D341Med (cell line): Measurements from ENCODE around the gene SHC3.

Experiments
- DNase-seq: peaks from one replicate; pipeline ENCODE4 v3.0.0; 2012; ENCODE audit warnings: low spot score

Gene SHC3

GRCh38 chr9:89052470-89053097 lies 126.0 kb downstream of the SHC3 start:
- no peak for DNase-seq

GRCh38 chr9:89051421-89052025 lies 127.1 kb downstream of the SHC3 start:
- DNase-seq: no peak

GRCh38 chr9:89049646-89050045 lies 129.0 kb downstream of the SHC3 start:
- DNase-seq: no peak

- no peak for DNase-seq
Observed at GRCh38 chr9:89048616-89049015, 130.0 kb downstream of the SHC3 start.

- no peak for DNase-seq
Observed at GRCh38 chr9:89047667-89048066, 131.0 kb downstream of the SHC3 start.

- DNase-seq: no peak
Observed at GRCh38 chr9:89046832-89047231, 131.8 kb downstream of the SHC3 start.

- DNase-seq: no peak
Observed at GRCh38 chr9:89044881-89045280, 133.7 kb downstream of the SHC3 start.

- DNase-seq: no peak
Observed at GRCh38 chr9:89044104-89044503, 134.5 kb downstream of the SHC3 start.

GRCh38 chr9:89042984-89043383 lies 135.6 kb downstream of the SHC3 start:
- DNase-seq: no peak

GRCh38 chr9:89039664-89040063 lies 139.0 kb downstream of the SHC3 start:
- no peak for DNase-seq

- DNase-seq: no peak
Observed at GRCh38 chr9:89039104-89039465, 139.5 kb downstream of the SHC3 start.

- no peak for DNase-seq
Observed at GRCh38 chr9:89038382-89039103, 140.1 kb downstream of the SHC3 start.

GRCh38 chr9:89037891-89038290 lies 140.7 kb downstream of the SHC3 start:
- DNase-seq: no peak

GRCh38 chr9:89037346-89037745 lies 141.3 kb downstream of the SHC3 start:
- no peak for DNase-seq

GRCh38 chr9:89036891-89037290 lies 141.7 kb downstream of the SHC3 start:
- no peak for DNase-seq

GRCh38 chr9:89036383-89036782 lies 142.2 kb downstream of the SHC3 start:
- DNase-seq: no peak

GRCh38 chr9:89032661-89033060 lies 146.0 kb downstream of the SHC3 start:
- no peak for DNase-seq

- no peak for DNase-seq
Observed at GRCh38 chr9:89032173-89032572, 146.4 kb downstream of the SHC3 start.

- DNase-seq: no peak
Observed at GRCh38 chr9:89029788-89030187, 148.8 kb downstream of the SHC3 start.

- DNase-seq: no peak
Observed at GRCh38 chr9:89026876-89027275, 151.7 kb downstream of the SHC3 start.

- DNase-seq: no peak
Observed at GRCh38 chr9:89025553-89025952, 153.1 kb downstream of the SHC3 start.

- no peak for DNase-seq
Observed at GRCh38 chr9:89024727-89025126, 153.9 kb downstream of the SHC3 start.

- DNase-seq: no peak
Observed at GRCh38 chr9:89023740-89024139, 154.9 kb downstream of the SHC3 start.

GRCh38 chr9:89022902-89023301 lies 155.7 kb downstream of the SHC3 start:
- DNase-seq: no peak
